ENCODE measurements around the gene TSHZ1.

TSHZ1 gene

DNA sequence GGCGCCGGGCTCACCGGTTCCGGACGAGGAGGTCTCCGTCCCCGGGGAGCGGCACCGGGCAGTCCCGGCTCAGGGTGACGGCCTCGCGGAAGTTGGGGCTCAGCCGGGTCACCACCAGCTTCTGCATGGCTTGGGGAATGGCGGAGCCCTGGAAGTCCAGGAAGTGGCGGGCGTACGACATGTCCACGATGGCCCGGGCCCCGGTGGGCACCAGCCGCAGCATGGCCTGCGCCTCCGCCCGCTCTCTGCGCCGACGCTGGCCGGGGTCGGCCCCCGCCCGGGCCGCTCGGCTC lies 1.8 kb upstream of the TSHZ1 start:
- TF ChIP-seq, protein P1, sequence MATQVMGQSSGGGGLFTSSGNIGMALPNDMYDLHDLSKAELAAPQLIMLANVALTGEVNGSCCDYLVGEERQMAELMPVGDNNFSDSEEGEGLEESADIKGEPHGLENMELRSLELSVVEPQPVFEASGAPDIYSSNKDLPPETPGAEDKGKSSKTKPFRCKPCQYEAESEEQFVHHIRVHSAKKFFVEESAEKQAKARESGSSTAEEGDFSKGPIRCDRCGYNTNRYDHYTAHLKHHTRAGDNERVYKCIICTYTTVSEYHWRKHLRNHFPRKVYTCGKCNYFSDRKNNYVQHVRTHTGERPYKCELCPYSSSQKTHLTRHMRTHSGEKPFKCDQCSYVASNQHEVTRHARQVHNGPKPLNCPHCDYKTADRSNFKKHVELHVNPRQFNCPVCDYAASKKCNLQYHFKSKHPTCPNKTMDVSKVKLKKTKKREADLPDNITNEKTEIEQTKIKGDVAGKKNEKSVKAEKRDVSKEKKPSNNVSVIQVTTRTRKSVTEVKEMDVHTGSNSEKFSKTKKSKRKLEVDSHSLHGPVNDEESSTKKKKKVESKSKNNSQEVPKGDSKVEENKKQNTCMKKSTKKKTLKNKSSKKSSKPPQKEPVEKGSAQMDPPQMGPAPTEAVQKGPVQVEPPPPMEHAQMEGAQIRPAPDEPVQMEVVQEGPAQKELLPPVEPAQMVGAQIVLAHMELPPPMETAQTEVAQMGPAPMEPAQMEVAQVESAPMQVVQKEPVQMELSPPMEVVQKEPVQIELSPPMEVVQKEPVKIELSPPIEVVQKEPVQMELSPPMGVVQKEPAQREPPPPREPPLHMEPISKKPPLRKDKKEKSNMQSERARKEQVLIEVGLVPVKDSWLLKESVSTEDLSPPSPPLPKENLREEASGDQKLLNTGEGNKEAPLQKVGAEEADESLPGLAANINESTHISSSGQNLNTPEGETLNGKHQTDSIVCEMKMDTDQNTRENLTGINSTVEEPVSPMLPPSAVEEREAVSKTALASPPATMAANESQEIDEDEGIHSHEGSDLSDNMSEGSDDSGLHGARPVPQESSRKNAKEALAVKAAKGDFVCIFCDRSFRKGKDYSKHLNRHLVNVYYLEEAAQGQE (IDR thresholded peaks at IDR 0.05; ENCODE audit: insufficient read depth in 1 of 2, low read depth in 2 of 2, low read length in 2 of 2): no peak
- no peak for TF ChIP-seq SIN3A (IDR thresholded peaks at IDR 0.05; ENCODE audit: borderline replicate concordance, insufficient read depth, low read length)
- peak; percentile 10 for TF ChIP-seq FOXP2 (optimal IDR thresholded peaks at IDR 0.05; ENCODE audit: borderline replicate concordance, extremely low read depth, extremely low read length, insufficient read depth)
- TF ChIP-seq POLR2AphosphoS5 (IDR thresholded peaks at IDR 0.05; ENCODE audit: low read depth, low read length): no peak
- TF ChIP-seq TAF1 (IDR thresholded peaks at IDR 0.05; ENCODE audit: borderline replicate concordance, insufficient read depth, low read length): no peak

GRCh38 chr18:75209129-75209950 lies 1.3 kb upstream of the TSHZ1 start, which contains the start of gene PTGR3:
TSS of gene PTGR3 (minus strand) at chr18:75209139. CDS start at chr18:75209058, 81 bp downstream.
- TF ChIP-seq POLR2AphosphoS5 (IDR thresholded peaks at IDR 0.05; ENCODE audit: low read depth, low read length): peak; percentile 20; the same call in 1 of the 2 replicates
- TF ChIP-seq SIN3A (IDR thresholded peaks at IDR 0.05; ENCODE audit: borderline replicate concordance, insufficient read depth, low read length): no peak; the same call in 1 of the 2 replicates
- TF ChIP-seq, protein P1 (IDR thresholded peaks at IDR 0.05; ENCODE audit: insufficient read depth in 1 of 2, low read depth in 2 of 2, low read length in 2 of 2): 0 out of 4 replicates have a peak, but pooled peaks of 1 of the 2 experiments have one; percentile 44
- TF ChIP-seq FOXP2 (optimal IDR thresholded peaks at IDR 0.05; ENCODE audit: borderline replicate concordance, extremely low read depth, extremely low read length, insufficient read depth): no peak

GRCh38 chr18:75209951-75210258 lies 692 bp upstream of the TSHZ1 start:
- TF ChIP-seq POLR2AphosphoS5 (IDR thresholded peaks at IDR 0.05; ENCODE audit: low read depth, low read length) (no peak), SIN3A (IDR thresholded peaks at IDR 0.05; ENCODE audit: borderline replicate concordance, insufficient read depth, low read length) (no peak), TAF1 (IDR thresholded peaks at IDR 0.05; ENCODE audit: borderline replicate concordance, insufficient read depth, low read length) (no peak), FOXP2 (optimal IDR thresholded peaks at IDR 0.05; ENCODE audit: borderline replicate concordance, extremely low read depth, extremely low read length, insufficient read depth) (no peak)
- TF ChIP-seq, protein P1 (IDR thresholded peaks at IDR 0.05; ENCODE audit: insufficient read depth in 1 of 2, low read depth in 2 of 2, low read length in 2 of 2): no peak

GRCh38 chr18:75211002-75211621 lies 515 bp downstream of the TSHZ1 start:
- TF ChIP-seq TAF1 (IDR thresholded peaks at IDR 0.05; ENCODE audit: borderline replicate concordance, insufficient read depth, low read length): no peak
- TF ChIP-seq, protein P1 (IDR thresholded peaks at IDR 0.05; ENCODE audit: insufficient read depth in 1 of 2, low read depth in 2 of 2, low read length in 2 of 2): no peak
- no peak for TF ChIP-seq SIN3A (IDR thresholded peaks at IDR 0.05; ENCODE audit: borderline replicate concordance, insufficient read depth, low read length)
- TF ChIP-seq POLR2AphosphoS5 (IDR thresholded peaks at IDR 0.05; ENCODE audit: low read depth, low read length): no peak; the same call in 1 of the 2 replicates
- TF ChIP-seq FOXP2 (optimal IDR thresholded peaks at IDR 0.05; ENCODE audit: borderline replicate concordance, extremely low read depth, extremely low read length, insufficient read depth): no peak
